Measurements from ENCODE around the gene RGS17.
"Not testable (repeated sequence)": the region's sequence is repeated elsewhere in the genome, so short reads cannot be mapped to it uniquely, and the experiment has no call there.

Gene RGS17

GRCh38 chr6:153043719-153044118 is 87.4 kb downstream of the RGS17 start:
- DNase-seq (ENCODE audit: insufficient read length, low spot score), result no peak
- FAIRE-seq, result no peak

GRCh38 chr6:153038378-153039057 is 92.6 kb downstream of the RGS17 start:
- DNase-seq (ENCODE audit: insufficient read length, low spot score) (no peak), FAIRE-seq (no peak)

DNA sequence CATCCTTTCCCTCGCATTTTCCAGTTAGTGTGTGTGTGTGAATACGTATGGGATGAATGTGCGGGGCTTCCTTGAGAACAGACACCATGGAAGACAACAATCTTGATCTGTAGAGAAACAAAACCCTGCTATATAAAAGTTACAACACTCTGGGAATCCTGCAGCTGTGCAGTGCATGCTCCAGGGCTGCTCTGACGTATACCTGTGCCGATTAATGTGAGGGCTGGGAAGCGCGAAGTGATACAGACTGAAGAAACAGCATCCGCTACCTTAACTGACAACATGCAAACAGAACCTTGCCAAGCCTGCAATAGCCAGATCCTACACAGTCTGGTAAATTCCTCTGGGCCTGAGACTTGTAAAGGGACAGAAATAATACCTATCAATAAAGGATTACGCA is 96.9 kb downstream of the RGS17 start:
- no peak for FAIRE-seq
- DNase-seq (ENCODE audit: insufficient read length, low spot score), result no peak

- FAIRE-seq (no peak), DNase-seq (ENCODE audit: insufficient read length, low spot score) (peak; percentile 5)
Observed at GRCh38 chr6:153032255-153032882, 98.7 kb downstream of the RGS17 start.

- no peak for DNase-seq (ENCODE audit: insufficient read length, low spot score)
Observed at GRCh38 chr6:153031335-153031955, 99.6 kb downstream of the RGS17 start.

GRCh38 chr6:153028963-153029362 is 102.1 kb downstream of the RGS17 start:
- FAIRE-seq (no peak), DNase-seq (ENCODE audit: insufficient read length, low spot score) (no peak)

More at GRCh38 chr6:153031335-153031955, 99.6 kb downstream of the RGS17 start:
- FAIRE-seq, result no peak

GRCh38 chr6:153028286-153028685 is 102.8 kb downstream of the RGS17 start:
- FAIRE-seq (no peak), DNase-seq (ENCODE audit: insufficient read length, low spot score) (no peak)

GRCh38 chr6:153027480-153027879 is 103.6 kb downstream of the RGS17 start:
- FAIRE-seq (no peak), DNase-seq (ENCODE audit: insufficient read length, low spot score) (no peak)

DNA sequence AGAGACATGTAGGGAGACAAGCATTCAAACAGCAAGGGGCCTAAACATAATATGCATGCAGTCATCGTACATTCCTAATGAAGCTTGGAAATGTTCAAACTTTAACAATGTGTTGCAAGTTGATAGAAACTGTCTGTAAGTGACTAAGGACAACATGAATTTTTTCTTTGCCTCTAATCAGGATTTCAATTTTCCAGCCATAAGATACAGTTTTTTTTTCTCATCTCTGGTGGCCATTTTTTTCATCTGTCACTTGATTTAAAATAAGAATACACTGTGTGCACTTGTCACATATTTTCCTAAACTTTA is 106.4 kb downstream of the RGS17 start:
- no peak for FAIRE-seq
- DNase-seq (ENCODE audit: insufficient read length, low spot score), result no peak

- FAIRE-seq (peak; percentile 77), DNase-seq (ENCODE audit: insufficient read length, low spot score) (peak; percentile 30)
Observed at GRCh38 chr6:153023977-153024708, 106.9 kb downstream of the RGS17 start.

DNA sequence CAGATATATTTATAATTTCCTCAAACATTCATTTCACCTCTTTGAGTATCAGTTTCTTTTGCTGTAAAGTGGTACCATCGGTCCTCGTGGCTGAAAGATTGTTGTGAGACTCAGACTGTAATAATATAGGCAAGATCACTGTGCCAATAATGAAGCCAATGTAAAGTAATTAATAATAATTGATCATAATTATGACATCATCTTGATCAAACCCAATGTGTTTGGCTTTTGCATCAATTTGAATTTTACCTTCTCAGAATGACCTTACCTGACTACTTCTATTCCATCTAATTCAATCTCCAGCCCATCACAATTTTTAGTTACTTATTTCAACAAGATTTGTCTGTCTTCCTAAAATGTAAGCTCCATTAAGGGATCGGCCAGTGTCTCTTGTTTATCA is 112.7 kb downstream of the RGS17 start:
- FAIRE-seq (no peak), DNase-seq (ENCODE audit: insufficient read length, low spot score) (no peak)

DNA sequence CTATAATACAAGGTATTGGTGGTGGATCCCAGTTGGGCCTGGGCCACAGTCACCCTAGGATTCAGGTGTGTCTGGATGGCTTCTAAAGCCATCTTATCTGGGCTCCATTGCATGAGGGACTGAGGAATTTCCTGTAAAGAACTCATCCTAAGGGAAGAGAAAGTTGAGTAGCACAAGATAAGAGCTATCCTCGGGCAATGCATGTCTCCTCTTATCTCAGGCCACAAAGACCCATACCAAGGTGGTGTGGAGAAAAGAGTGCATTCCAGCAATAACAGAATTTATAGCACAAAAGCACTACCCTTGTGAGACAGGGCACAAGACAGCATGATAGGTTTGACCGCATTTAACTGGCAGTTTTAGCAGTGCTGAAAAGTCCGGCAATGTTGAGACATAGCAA is 114.2 kb downstream of the RGS17 start:
- FAIRE-seq, result no peak
- DNase-seq (ENCODE audit: insufficient read length, low spot score), result no peak

- FAIRE-seq, result no peak
Observed at GRCh38 chr6:153015094-153015640, 115.9 kb downstream of the RGS17 start.

DNA sequence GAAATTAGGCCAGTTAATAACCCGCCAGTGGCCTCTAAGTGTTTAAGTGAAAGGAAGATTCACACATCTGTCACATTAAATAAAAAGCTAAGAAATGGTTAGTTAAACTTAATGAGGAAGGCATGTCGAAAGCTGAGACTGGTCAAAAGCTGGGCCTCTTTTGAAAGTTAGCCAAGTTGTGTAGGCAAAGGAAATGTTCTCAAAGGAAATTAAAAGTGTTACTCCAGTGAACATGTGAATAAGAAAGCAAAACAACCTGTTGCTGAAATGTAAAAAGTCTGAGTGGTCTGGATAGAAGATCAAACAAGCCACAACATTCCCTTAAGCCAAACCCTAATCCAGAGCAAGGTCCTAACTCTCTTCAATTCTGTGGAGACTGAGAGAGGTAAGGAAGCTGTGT is 117.6 kb downstream of the RGS17 start:
- FAIRE-seq (no peak), DNase-seq (ENCODE audit: insufficient read length, low spot score) (no peak)

More at GRCh38 chr6:153015094-153015640, 115.9 kb downstream of the RGS17 start:
- no peak for DNase-seq (ENCODE audit: insufficient read length, low spot score)

DNA sequence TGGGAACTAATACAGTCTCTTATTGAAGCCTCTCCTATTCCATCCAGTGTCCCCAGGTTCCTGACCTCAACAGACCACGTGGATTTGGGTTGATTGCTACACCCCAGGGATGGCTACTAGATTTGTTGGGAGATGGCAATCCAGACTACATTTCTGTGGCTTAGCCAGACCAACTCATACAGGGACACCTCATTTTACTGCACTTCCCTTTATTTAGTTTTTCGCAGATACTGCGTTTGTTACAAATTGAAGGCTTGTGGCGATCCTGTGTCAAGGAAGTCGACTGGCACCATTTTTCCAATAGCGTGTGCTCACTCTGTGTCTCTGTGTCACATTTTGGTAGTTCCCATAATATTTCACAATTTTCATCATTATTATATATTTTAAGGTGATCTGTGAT is 118.2 kb downstream of the RGS17 start:
- FAIRE-seq (no peak), DNase-seq (ENCODE audit: insufficient read length, low spot score) (no peak)

DNA sequence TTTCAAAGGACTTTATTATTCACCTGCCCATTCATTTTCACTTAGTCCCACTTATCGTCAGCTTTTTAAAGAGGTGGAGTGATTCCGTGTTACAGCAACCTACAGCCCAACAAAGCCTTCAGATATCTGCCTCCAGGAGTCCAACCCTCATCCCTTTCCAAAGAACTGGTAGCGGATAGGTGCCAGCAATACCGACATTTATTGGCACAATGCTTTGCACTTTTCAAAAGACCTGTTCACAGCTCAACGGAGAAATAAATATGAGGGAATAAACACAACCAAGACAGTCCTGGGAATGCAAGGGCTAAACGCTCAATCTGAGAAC is 127.8 kb downstream of the RGS17 start:
- DNase-seq (ENCODE audit: insufficient read length, low spot score), result no peak
- FAIRE-seq, result no peak

- DNase-seq (ENCODE audit: insufficient read length, low spot score) (peak; percentile 77), FAIRE-seq (peak; percentile 79)
Observed at GRCh38 chr6:153002613-153003365, 128.3 kb downstream of the RGS17 start, which contains the start of gene MTRF1L. MTRF1L (minus strand) TSS chr6:153002709; CDS start chr6:153002685, 24 bp downstream.

DNA sequence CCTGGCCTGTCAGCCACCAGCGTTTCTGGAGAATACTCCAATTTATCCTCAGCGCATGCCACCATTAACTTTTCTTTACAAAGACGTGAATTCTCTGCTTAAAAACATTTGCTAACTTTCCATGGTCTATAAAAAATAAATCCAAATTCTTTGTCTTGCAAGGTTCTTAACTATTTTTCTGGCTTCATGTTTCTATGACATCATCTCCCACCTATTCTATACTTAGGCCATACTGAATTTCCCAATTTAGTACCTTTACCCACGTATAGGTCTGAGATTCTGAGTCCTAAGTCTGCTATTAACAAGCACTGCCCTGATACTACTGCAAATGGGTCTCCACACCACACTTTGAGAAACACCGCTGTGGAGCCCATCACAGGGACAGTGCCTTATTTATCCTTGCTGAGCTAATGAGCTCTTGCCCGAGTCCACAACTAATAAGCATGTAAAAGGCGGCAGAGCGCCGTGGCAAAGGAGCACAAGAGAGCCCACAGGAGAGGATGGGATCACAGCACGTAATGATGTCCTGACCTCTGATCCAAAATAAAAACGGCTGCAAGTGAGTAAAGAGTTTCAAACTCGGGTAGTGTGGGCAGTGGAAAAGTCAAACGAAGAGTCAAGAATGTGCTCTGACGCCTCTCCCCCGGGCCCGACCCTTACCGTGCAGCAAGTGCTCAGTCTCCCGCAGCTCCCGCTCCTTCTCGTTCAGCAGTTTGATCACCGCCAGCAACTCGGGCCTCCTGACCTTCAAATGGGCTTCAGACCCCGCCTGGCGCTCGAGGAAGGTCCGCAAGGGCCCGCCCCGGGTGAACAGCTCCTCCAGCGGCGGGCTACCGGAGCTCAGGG is 129.1 kb downstream of the RGS17 start:
- FAIRE-seq (no peak), DNase-seq (ENCODE audit: insufficient read length, low spot score) (no peak)

DNA sequence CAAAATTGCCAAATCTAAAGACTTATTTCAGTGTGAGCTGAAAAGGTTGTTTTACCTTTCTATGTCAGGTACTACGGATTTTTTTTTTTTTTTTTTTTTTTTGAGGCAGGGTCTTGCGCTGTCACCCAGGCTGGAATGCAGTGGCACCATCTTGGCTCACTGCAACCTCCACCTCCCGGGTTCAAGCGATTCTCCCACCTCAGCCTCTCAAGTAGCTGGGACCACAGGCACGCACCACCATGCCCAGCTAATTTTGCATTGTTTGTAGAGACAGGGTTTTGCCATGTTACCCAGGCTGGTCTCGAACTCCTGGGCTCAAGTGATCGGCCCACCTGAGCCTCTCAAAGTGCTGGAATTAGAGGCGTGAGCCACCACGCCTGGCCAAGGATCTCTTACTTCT is 130.3 kb downstream of the RGS17 start:
- not testable (repeated sequence) for DNase-seq (ENCODE audit: insufficient read length, low spot score); FAIRE-seq

DNA sequence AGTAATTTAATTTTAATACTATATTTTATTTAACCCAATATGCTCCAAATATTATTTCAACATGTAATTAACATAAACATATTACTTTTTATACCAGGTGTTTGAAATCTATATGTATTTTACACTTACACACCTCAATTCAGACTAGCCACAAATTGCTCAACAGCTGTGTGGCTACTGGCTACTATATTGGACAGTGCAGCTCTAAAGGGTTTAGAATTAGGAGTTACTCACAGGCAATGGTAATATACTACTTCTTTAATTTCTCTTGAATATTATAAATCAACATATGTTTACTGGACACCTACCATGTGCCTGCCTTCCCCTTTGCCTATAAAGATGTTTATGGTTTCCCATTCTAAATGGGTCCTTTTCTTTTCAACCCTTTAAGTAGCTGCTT is 130.8 kb downstream of the RGS17 start:
- FAIRE-seq (no peak), DNase-seq (ENCODE audit: insufficient read length, low spot score) (no peak)
